ENCODE results near the gene SIK3.
"Not testable (repeated sequence)": the region's sequence is repeated elsewhere in the genome, so short reads cannot be mapped to it uniquely, and the experiment has no call there.

Gene SIK3

DNA sequence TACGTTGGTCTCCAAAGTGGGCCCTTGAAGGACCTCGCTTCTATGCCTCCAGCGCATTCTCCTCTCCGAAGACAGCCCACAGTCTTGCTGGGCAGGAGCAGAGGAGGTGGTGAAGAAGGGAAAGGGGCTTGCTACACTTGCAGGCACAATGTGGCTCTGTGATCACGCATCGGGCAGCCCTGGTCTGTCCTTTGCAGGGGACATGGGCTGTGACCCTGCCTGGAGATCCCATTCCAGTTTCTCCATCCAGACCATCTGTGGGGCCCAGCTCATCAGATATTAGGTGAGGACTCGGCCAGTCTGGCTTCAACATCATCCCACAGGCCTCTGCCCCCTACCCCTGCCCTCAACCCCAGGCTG is 261.6 kb downstream of the SIK3 start:
- no peak overlapping the region for H3K4me3 ChIP-seq (ENCODE audit: low read length)
- H4K20me1 ChIP-seq (ENCODE audit: insufficient read depth, low read length): no peaks in the 10 kb centered on the region
- no peaks in the 10 kb centered on the region for H3K9me3 ChIP-seq (replicated peaks; ENCODE audit: insufficient read depth, low read length)
- H3K9me2 ChIP-seq (replicated peaks; ENCODE audit: insufficient read depth, low read length): no peaks in the 10 kb centered on the region
- no peak for DNase-seq
- no peak overlapping the region for H3K27ac ChIP-seq (ENCODE audit: low read length)
- H3K9ac ChIP-seq (ENCODE audit: low read length): no peak overlapping the region
- H3K4me1 ChIP-seq (ENCODE audit: low read length): 0 out of 2 replicates have a peak, but pooled peaks cover 6% of the 10 kb centered on the region
- H3F3A ChIP-seq (ENCODE audit: insufficient read depth, low read length): no peaks in the 10 kb centered on the region
- no peaks in the 10 kb centered on the region for H3K27me3 ChIP-seq (replicated peaks; ENCODE audit: insufficient read depth, low read length)
- no peaks in the 10 kb centered on the region for H3K36me3 ChIP-seq (replicated peaks; ENCODE audit: insufficient read depth, low read length)
- no peak overlapping the region for H3K4me2 ChIP-seq (ENCODE audit: low read depth, low read length)
- no peaks in the 10 kb centered on the region for H3K79me2 ChIP-seq (ENCODE audit: low read length)
- TF ChIP-seq EZH2phosphoT487 (IDR thresholded peaks at IDR 0.05; ENCODE audit: low read length) (no peak), EZH2 (optimal IDR thresholded peaks at IDR 0.05; ENCODE audit: low read depth, low read length) (no peak)
- TF ChIP-seq, protein P1, sequence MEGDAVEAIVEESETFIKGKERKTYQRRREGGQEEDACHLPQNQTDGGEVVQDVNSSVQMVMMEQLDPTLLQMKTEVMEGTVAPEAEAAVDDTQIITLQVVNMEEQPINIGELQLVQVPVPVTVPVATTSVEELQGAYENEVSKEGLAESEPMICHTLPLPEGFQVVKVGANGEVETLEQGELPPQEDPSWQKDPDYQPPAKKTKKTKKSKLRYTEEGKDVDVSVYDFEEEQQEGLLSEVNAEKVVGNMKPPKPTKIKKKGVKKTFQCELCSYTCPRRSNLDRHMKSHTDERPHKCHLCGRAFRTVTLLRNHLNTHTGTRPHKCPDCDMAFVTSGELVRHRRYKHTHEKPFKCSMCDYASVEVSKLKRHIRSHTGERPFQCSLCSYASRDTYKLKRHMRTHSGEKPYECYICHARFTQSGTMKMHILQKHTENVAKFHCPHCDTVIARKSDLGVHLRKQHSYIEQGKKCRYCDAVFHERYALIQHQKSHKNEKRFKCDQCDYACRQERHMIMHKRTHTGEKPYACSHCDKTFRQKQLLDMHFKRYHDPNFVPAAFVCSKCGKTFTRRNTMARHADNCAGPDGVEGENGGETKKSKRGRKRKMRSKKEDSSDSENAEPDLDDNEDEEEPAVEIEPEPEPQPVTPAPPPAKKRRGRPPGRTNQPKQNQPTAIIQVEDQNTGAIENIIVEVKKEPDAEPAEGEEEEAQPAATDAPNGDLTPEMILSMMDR (IDR thresholded peaks at IDR 0.05; ENCODE audit: low read length): no peak
- no peak overlapping the region for H2AFZ ChIP-seq (ENCODE audit: low read length)

DNA sequence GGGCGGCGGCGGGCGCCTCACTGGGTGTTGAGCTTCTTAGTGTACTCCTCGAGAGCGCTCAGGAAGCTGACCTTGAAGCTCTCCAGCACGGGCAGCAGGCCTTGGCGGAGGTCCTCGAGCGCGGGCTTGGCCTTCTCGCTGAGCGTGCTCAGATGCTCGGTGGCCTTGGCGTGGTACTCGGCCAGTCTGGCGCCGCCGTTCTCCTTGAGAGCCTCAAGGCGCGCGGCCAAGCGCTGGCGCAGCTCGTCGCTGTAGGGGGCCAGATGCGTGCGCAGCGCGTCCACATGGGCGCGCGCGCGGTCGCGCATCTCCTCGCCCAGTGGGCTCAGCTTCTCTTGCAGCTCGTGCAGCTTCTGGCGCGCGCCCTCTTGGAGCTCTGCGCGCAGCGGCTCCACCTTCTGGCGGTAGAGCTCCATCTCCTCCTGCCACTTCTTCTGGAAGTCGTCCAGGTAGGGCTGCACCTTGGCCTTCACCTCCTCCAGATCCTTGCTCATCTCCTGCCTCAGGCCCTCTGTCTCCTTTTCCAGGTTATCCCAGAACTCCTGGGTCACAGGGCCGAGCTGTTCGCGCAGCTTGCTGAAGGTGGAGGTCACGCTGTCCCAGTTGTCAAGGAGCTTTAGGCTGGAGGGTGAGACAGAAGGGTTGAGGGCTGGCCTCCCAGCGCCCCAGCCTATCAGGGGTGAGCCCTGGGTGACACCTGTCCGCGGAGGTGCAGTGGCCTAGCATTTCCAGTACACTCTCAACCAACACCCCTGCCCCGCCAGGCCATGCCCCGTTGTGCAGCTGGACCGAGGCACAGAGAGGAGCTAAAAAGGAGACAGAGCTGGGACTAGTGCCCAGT is 262.2 kb downstream of the SIK3 start:
- H3K79me2 ChIP-seq (ENCODE audit: low read length): no peaks in the 10 kb centered on the region
- no peaks in the 10 kb centered on the region for H3K27me3 ChIP-seq (replicated peaks; ENCODE audit: insufficient read depth, low read length)
- no peak overlapping the region for H3K27ac ChIP-seq (ENCODE audit: low read length)
- no peak for TF ChIP-seq EZH2phosphoT487 (IDR thresholded peaks at IDR 0.05; ENCODE audit: low read length)
- TF ChIP-seq, protein P1 (IDR thresholded peaks at IDR 0.05; ENCODE audit: low read length): peak; percentile 74
- peak overlapping the region; percentile 57 for H3K4me3 ChIP-seq (ENCODE audit: low read length)
- no peaks in the 10 kb centered on the region for H3K9me3 ChIP-seq (replicated peaks; ENCODE audit: insufficient read depth, low read length)
- H3K9ac ChIP-seq (ENCODE audit: low read length): peak overlapping the region; percentile 14; the same call in 1 of the 2 replicates
- DNase-seq: peak; percentile 90
- no peaks in the 10 kb centered on the region for H3F3A ChIP-seq (ENCODE audit: insufficient read depth, low read length)
- H3K9me2 ChIP-seq (replicated peaks; ENCODE audit: insufficient read depth, low read length): no peaks in the 10 kb centered on the region
- no peaks in the 10 kb centered on the region for H3K36me3 ChIP-seq (replicated peaks; ENCODE audit: insufficient read depth, low read length)
- 0 out of 2 replicates have a peak, but pooled peaks cover 6% of the 10 kb centered on the region for H3K4me1 ChIP-seq (ENCODE audit: low read length)
- peak overlapping the region; percentile 57 for H2AFZ ChIP-seq (ENCODE audit: low read length)
- H4K20me1 ChIP-seq (ENCODE audit: insufficient read depth, low read length): no peaks in the 10 kb centered on the region
- H3K4me2 ChIP-seq (ENCODE audit: low read depth, low read length): peak overlapping the region; percentile 95

DNA sequence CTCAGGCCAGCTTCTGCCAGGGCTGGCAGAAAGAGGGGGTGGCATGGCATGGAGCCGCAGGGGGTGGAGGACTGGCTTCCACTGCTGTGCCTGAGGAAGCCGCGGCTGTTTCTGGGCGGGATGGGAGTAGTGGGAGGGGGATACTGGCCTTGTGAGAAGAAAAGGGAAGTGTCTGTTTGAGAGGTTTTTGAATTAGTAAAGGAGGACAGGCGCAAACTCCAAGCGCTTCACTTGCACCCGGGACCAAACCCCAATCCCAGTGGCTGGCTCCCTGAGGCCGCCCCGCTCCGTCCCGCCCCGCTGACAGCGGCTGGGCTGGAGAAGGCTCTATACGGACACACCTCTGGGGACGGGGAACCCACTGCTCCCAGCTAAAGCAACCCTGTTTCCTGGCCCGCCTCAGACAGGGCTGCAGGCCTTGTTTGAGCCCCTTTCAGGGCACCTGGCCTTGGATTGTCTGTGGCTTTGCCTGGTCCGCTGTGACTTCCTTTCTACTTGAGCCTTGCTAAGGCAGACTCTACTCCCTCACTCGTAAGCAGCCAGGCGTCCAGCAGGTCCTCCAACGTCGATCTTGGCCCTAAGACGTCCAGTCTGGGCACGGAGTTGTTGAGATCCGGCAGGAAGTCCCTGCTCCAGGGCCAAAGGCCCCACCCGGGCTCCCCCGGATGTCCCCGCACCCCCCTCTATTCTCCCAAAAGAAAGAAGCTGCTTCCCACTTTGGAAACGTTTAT is 263.0 kb downstream of the SIK3 start:
- Histone ChIP-seq H3K4me2 (ENCODE audit: low read depth, low read length) (peak overlapping the region; percentile 95), H3K9ac (ENCODE audit: low read length) (peak overlapping the region; percentile 14; the same call in 1 of the 2 replicates), H3K27ac (ENCODE audit: low read length) (no peak overlapping the region), H2AFZ (ENCODE audit: low read length) (peak overlapping the region; percentile 57), H3K4me3 (ENCODE audit: low read length) (peak overlapping the region; percentile 57), H3K36me3 (replicated peaks; ENCODE audit: insufficient read depth, low read length) (no peaks in the 10 kb centered on the region), H3K4me1 (ENCODE audit: low read length) (0 out of 2 replicates have a peak, but pooled peaks cover 3% of the 10 kb centered on the region), H3K79me2 (ENCODE audit: low read length) (no peaks in the 10 kb centered on the region), H3K9me3 (replicated peaks; ENCODE audit: insufficient read depth, low read length) (no peaks in the 10 kb centered on the region), H3K27me3 (replicated peaks; ENCODE audit: insufficient read depth, low read length) (no peaks in the 10 kb centered on the region), H3K9me2 (replicated peaks; ENCODE audit: insufficient read depth, low read length) (no peaks in the 10 kb centered on the region), H3F3A (ENCODE audit: insufficient read depth, low read length) (no peaks in the 10 kb centered on the region), H4K20me1 (ENCODE audit: insufficient read depth, low read length) (no peaks in the 10 kb centered on the region)
- TF ChIP-seq EZH2phosphoT487 (IDR thresholded peaks at IDR 0.05; ENCODE audit: low read length) (no peak), EZH2 (optimal IDR thresholded peaks at IDR 0.05; ENCODE audit: low read depth, low read length) (no peak)
- TF ChIP-seq, protein P1 (IDR thresholded peaks at IDR 0.05; ENCODE audit: low read length): no peak
- no peak for DNase-seq

DNA sequence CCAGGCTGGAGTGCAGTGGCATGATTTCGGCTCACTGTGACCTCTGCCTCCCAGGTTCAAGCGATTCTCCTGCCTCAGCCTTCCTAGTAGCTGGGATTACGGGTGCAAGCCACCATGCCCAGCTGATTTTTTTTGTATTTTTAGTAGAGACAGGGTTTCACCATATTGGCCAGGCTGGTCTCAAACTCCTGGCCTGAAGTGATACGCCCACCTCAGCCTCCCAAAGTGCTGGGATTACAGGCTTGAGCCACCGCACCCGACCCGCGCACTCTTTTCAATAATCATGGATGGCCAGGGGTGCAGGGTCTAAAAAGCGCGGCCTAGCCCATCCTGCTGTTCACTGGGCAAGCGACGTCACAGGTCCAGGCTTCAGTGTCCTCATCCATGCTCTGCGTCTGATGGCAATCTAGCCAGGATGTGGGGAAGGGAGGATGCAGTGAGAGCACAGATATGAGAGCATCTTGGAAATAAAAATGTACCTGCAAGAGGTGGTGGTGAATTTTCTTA is 263.6 kb downstream of the SIK3 start:
- not testable (repeated sequence) for H3F3A ChIP-seq (ENCODE audit: insufficient read depth, low read length); H3K4me3 ChIP-seq (ENCODE audit: low read length); H3K9me3 ChIP-seq (replicated peaks; ENCODE audit: insufficient read depth, low read length); H3K36me3 ChIP-seq (replicated peaks; ENCODE audit: insufficient read depth, low read length); H3K27ac ChIP-seq (ENCODE audit: low read length); H3K9me2 ChIP-seq (replicated peaks; ENCODE audit: insufficient read depth, low read length); H3K79me2 ChIP-seq (ENCODE audit: low read length); H3K9ac ChIP-seq (ENCODE audit: low read length); H3K27me3 ChIP-seq (replicated peaks; ENCODE audit: insufficient read depth, low read length); H3K4me2 ChIP-seq (ENCODE audit: low read depth, low read length); H2AFZ ChIP-seq (ENCODE audit: low read length); DNase-seq; H3K4me1 ChIP-seq (ENCODE audit: low read length); H4K20me1 ChIP-seq (ENCODE audit: insufficient read depth, low read length)

Measured in MM.1S (cell line).